GM18909 (cell line): ENCODE measurements around the gene CDK18.
A peak's percentile ranks its signal among the peaks of the same experiment; 100 is the strongest.
"Not testable (repeated sequence)": the region's sequence is repeated elsewhere in the genome, so short reads cannot be mapped to it uniquely, and the experiment has no call there.

Experiments used
- ATAC-seq: cut with Tn5 transposase; IDR thresholded peaks from one replicate; pipeline ENCODE4 v1.9.1; 2021; ENCODE audit warnings: mild to moderate bottlenecking; ENCODE audit not compliant: unreplicated experiment, poor library complexity

CDK18 gene

DNA sequence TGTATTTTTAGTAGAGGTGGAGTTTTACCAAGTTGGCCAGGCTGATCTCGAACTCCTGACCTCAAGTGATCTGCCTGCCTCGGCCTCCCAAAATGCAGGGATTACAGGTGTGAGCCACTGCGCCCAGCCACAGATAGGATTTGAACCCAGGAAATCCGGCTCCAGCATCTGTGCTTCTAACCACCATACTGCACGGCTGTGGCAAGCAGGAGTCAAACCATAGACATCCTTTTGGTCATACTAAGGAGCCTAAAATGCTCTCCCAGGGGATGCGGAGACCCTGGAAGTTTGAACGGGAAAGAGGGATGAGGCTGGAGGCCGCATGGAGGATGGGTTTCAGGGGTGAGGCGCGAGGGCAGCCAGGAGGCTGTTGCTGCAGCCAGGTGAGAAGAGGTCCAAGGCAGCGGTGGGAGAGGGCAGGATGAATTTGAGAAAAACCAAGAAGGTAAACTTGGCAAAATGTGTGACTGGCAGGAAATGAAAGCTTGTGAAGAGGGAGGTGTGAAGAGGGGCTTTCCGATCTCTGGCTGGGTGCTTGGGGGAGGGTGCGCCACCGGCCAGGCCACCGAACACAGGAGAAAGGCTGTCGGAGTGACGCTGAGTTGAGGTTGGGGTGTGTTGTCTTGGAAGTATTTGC is 24.0 kb upstream of the CDK18 start:
- ATAC-seq, result peak; percentile 50

- ATAC-seq, result no peak
Measured at GRCh38 chr1:205481218-205481617, 23.3 kb upstream of the CDK18 start.

DNA sequence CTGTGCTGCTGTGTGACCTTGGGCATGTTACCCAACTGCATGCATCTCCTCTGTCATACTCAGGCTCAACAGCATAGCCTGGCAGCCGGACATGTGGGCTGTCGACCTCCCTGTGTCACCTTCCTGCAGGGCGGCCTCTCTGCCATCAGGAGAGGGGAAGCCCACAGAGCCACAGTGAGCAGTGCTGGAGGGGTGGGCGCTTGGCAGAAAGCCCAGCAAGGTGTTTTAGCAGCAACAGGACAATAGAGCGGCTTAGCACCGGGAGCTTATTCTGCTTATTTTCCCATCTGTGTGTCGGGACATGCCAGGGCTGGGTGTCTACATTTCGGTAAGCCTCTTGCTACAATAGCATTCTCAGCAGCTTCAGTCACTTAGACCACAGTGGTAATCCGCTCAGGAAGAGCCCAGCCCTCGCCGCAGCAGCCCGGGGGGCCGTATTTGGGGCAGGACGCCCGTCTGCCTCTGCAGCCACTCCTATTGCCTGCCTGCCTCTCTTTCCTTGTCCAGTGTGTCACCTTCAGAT is 22.8 kb upstream of the CDK18 start:
- ATAC-seq, result no peak

GRCh38 chr1:205482587-205482986 is 21.9 kb upstream of the CDK18 start:
- not testable (repeated sequence) for ATAC-seq

DNA sequence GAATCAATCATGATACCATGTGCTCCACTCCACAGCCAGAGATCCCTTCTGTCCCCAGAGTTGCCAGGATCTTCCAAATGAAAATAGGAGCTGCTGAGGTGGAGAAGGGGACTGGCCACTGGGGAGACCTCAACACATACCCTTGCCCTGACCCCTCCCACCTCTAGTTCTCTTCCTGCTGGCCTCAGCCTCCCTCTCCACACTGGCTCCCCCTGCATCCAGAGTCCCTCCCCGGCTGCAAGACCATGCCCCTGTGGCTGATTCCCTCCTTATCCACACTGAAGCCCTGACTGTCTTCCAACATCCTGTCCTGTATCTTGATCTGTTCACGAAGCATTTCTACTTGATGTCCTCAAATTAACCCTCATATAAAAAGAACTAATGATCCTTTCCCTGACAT is 21.1 kb upstream of the CDK18 start:
- no peak for ATAC-seq

DNA sequence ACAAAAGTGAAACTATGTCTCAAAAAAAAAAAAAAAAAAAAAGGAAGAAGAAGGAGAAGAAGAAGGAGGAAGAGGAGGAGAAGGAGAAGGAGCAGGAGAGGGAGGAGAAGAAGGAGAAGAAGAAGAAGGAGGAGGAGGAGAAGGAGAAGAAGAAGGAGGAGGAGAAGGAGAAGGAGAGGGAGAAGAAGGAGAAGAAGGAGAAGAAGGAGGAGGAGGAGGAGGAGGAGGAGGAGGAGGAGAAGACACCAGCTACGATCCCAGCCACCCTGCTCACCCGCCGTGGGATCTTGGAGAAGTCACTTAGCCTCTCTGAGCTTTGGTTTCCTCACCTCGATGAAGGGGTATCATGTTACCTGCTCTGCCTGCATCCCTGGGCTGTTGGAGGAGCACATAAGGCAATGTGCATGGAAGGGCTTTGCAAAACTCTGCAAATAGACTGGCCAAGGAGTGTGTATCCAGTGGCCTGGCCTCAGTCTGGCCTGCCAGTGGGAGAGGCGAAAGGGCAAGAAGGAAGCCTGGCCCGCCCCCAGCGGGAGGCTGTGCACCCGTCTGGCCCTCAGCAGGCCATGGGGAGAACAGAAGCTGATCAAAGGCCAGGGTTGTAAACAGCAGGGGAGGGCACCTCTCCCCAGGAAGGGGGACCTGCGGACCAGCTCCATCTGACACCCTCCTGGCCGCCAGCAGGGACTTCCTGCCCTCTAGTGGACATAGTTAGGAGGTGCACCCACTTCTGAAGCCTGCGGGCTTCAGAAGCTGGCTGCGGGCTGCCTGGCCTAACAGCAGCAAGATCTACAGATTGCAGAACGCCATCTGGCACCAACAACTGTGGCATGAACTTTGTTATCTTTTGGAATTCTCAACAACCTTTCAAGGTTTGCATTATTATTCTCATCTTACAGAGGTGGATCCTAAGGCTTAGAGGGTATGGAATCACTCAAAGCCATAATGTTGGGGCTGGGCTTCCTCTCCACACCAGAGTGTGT is 19.2 kb upstream of the CDK18 start:
- ATAC-seq, result peak; percentile 45

DNA sequence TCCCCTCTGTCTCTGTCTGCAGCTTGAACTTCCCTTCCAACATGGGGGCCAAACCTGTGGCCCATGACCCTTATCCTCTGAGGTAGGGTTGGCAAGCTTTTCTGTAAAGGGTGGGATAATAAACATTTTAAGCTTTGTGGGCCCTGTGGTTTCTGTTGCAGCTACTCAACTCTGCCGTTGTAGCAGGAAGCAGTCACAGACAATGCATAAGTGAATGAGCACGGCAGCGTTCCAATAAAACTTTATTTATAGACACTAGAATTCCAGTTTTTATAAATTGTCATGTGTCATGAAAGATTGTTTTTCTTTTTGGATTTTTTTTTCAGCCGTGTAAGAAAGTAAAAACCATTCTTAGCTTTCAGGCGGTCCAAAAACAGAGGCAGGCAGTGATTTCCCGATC is 18.2 kb upstream of the CDK18 start:
- ATAC-seq, result no peak

DNA sequence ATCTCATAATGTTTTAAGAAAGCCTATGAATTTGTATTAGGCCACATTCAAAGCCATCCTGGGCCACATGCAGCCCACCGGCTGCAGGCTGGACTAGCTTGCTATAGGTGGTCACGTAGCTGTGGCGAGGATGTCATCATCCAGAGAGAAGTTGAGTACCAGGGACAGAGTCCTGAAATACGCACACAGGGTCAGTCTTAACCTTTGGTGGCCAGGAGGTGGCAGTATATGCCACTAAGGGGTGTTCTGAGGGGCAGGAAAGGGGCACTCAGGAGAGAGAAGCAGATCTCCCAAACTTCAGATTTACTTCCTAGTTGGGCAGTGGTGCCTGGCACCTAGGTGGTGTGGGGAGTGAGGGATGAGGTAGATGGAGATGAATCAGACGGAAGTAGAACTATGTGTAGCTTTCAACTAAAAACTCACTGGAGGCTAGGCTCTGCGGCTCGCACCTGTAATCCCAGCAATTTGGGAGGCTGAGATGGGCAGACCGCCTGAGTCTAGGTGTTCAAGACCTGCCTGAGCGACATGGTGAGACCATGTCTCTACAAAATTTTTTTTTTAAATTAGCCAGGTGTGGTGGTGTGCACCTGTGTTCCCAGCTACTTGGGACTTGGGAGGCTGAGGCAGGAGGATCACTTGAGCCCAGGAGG is 16.3 kb upstream of the CDK18 start:
- no peak for ATAC-seq

DNA sequence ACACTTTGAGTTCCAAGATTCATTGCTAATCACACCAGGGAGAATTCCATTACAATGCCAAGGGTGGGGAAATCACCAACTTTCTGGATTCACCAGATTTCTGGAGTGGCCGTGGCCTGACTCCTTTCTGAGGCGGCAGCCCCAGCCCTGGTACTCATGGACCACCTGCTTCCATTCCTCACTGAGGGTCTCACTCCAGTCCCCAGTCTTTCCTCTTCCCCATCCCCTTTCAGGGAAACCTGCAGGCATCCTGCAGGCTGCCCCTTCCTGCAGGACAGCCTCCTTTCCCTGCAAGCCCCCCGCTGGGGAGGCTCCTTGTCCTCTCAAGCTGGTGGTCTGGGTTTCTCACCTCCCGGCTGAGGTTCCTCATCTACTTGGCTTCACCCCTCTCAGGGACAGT is 12.7 kb upstream of the CDK18 start:
- ATAC-seq, result no peak

DNA sequence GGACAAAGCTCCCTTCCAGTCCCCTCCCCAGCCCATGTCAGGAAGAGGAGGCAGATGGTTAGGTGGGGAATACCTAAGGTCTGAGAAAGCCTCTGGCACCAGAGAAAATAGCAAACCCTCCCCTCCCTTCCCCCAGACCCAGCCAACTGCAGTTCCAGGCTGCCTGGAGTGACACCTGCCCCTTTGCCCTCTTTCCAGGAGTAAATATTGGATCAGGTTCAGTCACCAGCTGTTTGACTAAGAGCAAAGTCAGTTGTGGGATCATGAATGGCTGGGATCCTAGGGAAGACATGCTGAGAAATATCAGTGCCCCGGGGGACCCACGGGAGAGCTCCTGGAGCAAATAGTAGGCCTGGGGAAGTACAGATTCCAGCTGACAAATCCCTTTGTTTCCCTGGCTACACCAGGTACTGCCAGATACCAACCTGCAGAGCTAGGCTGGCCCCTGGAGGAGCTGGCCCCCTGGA is 12.2 kb upstream of the CDK18 start:
- no peak for ATAC-seq

- no peak for ATAC-seq
Measured at GRCh38 chr1:205492774-205493173, 11.7 kb upstream of the CDK18 start.

- ATAC-seq, result no peak
Measured at GRCh38 chr1:205493241-205494085, 11.0 kb upstream of the CDK18 start.

GRCh38 chr1:205494115-205494514 is 10.4 kb upstream of the CDK18 start:
- no peak for ATAC-seq

GRCh38 chr1:205495237-205495823 is 9.1 kb upstream of the CDK18 start:
- ATAC-seq, result no peak

DNA sequence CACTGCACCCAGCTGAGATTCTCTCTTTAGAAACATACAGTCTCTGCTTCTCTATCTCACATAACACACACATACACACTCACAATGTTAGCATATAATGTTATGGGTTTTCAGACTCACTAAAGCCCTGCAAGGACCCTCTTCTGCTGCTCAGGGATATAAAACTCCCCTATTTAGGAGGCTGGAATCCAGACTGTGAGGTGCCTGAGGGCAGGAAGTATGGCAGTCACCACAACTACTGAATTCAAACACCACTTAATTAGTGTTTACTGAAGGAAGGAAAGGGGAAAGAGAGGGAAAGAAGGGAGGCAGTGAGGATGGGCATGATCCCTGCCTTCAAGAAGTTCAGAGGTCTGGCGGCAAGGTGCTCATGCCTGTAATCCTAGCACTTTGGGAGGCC is 7.8 kb upstream of the CDK18 start:
- ATAC-seq, result no peak

DNA sequence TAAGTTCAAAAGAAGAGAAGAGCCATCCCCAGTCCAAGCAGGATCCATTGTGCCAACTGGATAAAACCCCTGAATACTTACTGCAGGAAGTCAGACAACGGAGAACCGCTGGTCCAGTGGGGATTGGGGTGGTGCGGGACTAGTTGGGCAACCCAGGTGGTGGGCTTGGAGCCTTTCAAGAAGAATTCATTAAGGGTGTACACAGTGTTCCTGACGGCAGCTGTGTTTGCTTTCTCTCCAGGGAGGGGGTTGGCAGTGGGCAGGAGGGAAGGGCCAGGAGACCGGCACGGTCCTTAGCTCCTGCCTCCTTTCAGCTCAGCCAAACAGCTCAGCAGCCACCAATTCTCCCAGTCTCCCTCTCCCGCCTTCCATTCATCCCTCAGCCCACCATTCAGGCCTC is 7.1 kb upstream of the CDK18 start:
- ATAC-seq, result no peak

GRCh38 chr1:205499789-205500188 is 4.7 kb upstream of the CDK18 start:
- ATAC-seq, result no peak

DNA sequence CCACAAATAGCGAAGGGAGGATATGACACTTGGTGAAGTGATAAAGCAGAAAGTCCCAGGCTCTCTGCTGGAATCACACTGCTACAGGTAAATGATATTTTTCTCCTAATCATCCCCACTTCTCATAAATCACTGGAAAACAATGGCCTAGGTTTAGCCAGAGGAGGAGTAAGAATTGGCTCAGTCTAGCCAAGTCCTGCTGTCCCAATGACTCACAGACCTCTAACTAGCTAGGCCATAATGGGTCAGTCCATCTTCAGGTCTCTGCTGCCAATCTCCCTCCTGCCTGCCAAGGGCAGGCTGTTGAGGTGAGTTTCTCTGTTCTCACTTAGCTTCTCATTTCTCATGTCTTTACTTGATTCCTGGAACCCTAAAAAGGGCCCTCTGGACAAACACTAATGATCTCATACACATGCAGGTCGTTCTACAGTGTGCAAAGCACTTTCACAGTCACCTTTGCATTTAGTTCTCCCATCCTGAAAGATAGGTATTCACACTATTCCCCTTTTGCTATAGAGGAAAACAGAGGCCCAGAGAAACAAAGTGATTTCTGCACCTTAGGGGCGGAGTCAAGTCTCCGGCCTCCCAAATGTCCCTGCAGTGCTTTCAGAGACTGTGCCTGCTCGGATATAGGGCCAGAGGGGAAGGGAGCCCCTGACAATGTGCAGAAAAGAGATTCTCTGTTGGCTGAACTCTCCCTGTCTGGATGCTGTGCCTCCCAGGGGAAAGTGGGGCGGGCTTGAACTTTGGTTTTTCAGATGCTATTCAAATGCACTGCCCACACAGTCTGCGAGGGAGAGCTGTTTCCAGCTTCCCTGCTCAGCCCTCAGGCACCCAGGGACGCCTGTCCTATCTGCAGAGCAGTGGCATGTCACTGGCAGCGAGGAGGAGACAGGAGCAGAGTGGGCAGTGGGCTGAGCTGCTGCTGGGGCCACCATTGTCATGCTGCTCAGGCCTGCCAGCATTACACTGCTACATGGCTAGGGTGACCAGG is 3.9 kb upstream of the CDK18 start:
- ATAC-seq, result no peak
